HL-60 (cell line): ENCODE data around the gene WDR4.

Experiments
- DNase-seq, 2 experiments: peaks; one replicate each; pipeline ENCODE4 v3.0.0-alpha.2; 2010 to 2020; ENCODE audit warnings: low read depth in 1 of 2, low spot score in 1 of 2
- H3K27ac ChIP-seq: fragments of 250-450 bp; sonication (Bioruptor Pico); replicated peaks from 2 replicates; pipeline ENCODE4 v1.5.1; 2020; ENCODE audit warnings: mild to moderate bottlenecking, moderate library complexity
- H3K27me3 ChIP-seq: fragments of 250-450 bp; sonication (Bioruptor Pico); 2 replicates; pipeline ENCODE4 v1.5.1; 2021; ENCODE audit warnings: mild to moderate bottlenecking, moderate library complexity; ENCODE audit not compliant: insufficient read depth, poor library complexity, severe bottlenecking
- H3K4me3 ChIP-seq: replicated peaks from 2 replicates; pipeline ENCODE4 v1.5.1; 2011; ENCODE audit warnings: mild to moderate bottlenecking, control low read depth, low read length; ENCODE audit not compliant: insufficient read depth
- GABPA ChIP-seq: IDR thresholded peaks from 2 replicates; pipeline ENCODE4 v1.6.1; 2012; ENCODE audit warnings: low read depth
- POLR2AphosphoS5 ChIP-seq: IDR thresholded peaks from 2 replicates; pipeline ENCODE4 v1.6.1; 2012; ENCODE audit warnings: low read depth
- SPI1 ChIP-seq: IDR thresholded peaks from 2 replicates; pipeline ENCODE4 v1.6.1; 2012; ENCODE audit warnings: low read depth, mild to moderate bottlenecking, borderline replicate concordance
- TF ChIP-seq, protein P1 (sequence below): IDR thresholded peaks from 2 replicates; pipeline ENCODE4 v1.6.1; 2012; ENCODE audit warnings: low read depth; ENCODE audit not compliant: insufficient replicate concordance
- TF ChIP-seq, protein P2 (sequence below): IDR thresholded peaks from one replicate; pipeline ENCODE4 v1.5.1; 2011; ENCODE audit warnings: low read length, control low read depth, inconsistent platforms; ENCODE audit not compliant: insufficient read depth

WDR4 gene

DNA sequence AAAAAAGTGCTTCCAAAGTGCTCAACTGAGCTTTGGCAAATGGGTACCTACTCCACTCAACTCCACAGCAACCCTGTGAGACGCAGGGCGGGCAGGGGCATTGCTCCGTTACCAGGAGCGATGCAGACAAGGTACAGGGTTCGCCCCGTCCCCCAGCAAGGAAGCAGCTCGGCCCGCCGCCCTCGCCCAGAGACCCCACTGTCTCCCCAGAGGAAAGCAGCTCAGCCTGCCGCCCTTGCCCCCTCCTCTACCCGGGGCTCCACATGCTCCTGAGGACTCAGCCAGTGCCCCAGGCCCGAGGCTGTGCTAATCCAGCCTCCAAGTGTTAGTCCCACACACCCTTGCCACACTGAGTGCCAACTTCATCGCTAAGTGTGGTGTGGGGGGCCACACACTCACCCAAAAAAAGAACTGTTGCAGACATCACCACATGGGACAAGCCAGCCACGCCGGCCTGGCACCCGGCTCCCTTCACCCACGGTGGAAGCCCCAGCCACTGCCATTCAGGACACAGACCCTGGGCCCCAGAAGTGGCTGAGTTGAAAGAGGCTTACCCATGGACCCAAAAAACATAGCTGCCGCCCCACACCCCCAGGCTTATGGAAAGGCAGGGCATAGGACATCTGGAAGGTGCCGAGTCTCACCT lies 26.3 kb downstream of the WDR4 start:
- no peaks in the 10 kb centered on the region for H3K27me3 ChIP-seq
- no peak overlapping the region for H3K4me3 ChIP-seq
- no peak overlapping the region for H3K27ac ChIP-seq
- DNase-seq, result no peak
- TF ChIP-seq GABPA (no peak), SPI1 (no peak), POLR2AphosphoS5 (no peak)
- TF ChIP-seq, protein P1, sequence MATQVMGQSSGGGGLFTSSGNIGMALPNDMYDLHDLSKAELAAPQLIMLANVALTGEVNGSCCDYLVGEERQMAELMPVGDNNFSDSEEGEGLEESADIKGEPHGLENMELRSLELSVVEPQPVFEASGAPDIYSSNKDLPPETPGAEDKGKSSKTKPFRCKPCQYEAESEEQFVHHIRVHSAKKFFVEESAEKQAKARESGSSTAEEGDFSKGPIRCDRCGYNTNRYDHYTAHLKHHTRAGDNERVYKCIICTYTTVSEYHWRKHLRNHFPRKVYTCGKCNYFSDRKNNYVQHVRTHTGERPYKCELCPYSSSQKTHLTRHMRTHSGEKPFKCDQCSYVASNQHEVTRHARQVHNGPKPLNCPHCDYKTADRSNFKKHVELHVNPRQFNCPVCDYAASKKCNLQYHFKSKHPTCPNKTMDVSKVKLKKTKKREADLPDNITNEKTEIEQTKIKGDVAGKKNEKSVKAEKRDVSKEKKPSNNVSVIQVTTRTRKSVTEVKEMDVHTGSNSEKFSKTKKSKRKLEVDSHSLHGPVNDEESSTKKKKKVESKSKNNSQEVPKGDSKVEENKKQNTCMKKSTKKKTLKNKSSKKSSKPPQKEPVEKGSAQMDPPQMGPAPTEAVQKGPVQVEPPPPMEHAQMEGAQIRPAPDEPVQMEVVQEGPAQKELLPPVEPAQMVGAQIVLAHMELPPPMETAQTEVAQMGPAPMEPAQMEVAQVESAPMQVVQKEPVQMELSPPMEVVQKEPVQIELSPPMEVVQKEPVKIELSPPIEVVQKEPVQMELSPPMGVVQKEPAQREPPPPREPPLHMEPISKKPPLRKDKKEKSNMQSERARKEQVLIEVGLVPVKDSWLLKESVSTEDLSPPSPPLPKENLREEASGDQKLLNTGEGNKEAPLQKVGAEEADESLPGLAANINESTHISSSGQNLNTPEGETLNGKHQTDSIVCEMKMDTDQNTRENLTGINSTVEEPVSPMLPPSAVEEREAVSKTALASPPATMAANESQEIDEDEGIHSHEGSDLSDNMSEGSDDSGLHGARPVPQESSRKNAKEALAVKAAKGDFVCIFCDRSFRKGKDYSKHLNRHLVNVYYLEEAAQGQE, result no peak
- TF ChIP-seq, protein P2, sequence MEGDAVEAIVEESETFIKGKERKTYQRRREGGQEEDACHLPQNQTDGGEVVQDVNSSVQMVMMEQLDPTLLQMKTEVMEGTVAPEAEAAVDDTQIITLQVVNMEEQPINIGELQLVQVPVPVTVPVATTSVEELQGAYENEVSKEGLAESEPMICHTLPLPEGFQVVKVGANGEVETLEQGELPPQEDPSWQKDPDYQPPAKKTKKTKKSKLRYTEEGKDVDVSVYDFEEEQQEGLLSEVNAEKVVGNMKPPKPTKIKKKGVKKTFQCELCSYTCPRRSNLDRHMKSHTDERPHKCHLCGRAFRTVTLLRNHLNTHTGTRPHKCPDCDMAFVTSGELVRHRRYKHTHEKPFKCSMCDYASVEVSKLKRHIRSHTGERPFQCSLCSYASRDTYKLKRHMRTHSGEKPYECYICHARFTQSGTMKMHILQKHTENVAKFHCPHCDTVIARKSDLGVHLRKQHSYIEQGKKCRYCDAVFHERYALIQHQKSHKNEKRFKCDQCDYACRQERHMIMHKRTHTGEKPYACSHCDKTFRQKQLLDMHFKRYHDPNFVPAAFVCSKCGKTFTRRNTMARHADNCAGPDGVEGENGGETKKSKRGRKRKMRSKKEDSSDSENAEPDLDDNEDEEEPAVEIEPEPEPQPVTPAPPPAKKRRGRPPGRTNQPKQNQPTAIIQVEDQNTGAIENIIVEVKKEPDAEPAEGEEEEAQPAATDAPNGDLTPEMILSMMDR, result no peak

- no peak overlapping the region for H3K4me3 ChIP-seq
- TF ChIP-seq, protein P2, result no peak
- no peak for TF ChIP-seq SPI1
- no peak for TF ChIP-seq POLR2AphosphoS5
- DNase-seq, result no peak
- no peaks in the 10 kb centered on the region for H3K27me3 ChIP-seq
- H3K27ac ChIP-seq, result no peak overlapping the region
Observed at GRCh38 chr21:42851812-42852665, 27.3 kb downstream of the WDR4 start.

DNA sequence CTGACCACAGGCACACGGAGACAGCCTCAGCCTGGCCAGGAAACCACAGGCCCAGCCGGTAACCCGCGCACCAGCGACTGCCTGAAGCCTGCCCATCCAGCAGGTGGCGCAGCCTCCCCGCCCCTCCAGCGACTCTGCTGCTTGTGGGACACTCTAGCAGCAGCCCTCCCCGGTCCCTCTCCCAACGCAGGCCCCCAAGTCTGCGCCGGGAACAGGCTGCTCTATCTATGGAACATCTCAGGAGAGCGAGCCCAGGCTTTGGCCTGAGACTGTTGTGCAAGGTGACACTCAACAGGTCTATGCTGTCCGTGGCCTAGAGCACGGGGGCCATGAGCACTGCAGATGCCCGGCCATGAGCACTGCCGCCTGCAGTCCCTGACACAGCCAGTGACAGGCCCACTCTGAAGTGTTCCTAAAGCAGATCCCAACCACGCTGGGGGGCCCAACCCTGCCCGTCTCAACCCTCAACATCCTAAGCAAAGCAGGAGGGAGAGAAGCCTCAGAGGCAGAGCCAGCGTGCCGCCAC lies 28.4 kb downstream of the WDR4 start:
- TF ChIP-seq, protein P1, result no peak
- TF ChIP-seq SPI1 (no peak), POLR2AphosphoS5 (peak; percentile 33; the same call in 1 of the 2 replicates), GABPA (no peak)
- TF ChIP-seq, protein P2, result peak; percentile 86
- Histone ChIP-seq H3K27ac (peak overlapping the region; percentile 19; the same call in 1 of the 2 replicates), H3K4me3 (no peak overlapping the region), H3K27me3 (no peaks in the 10 kb centered on the region)
- peak; percentile 32 to 71 for DNase-seq
